Measurements from ENCODE around the gene ALDH2. TPM values are rescaled to one million over a fixed set of nuclear protein-coding genes. Genes with fewer than 3 reads are reported as not detected.

Gene ALDH2
- total RNA-seq, 4 donors from 2014 or later: 148 to 278 (median 209) TPM

- Histone ChIP-seq H3K36me3 (peaks cover 0 to 7% (median 2%) of the 10 kb centered on the region in 4 donors), H3K4me1 (no peaks in the 10 kb centered on the region), H3K27me3 (no peaks in the 10 kb centered on the region), H3K4me3 (no peak overlapping the region), H3K9me3 (no peaks in the 10 kb centered on the region), H3K27ac (replicated peaks in 1 of 4) (no peak overlapping the region)
- intact Hi-C loops (cut with DNase I): no loop called here
- no peak for TF ChIP-seq POLR2AphosphoS5 (IDR thresholded peaks at IDR 0.05)
- no peak for TF ChIP-seq POLR2A (IDR thresholded peaks at IDR 0.05; ENCODE audit: low read depth)
- no peak for TF ChIP-seq EP300 (IDR thresholded peaks at IDR 0.05)
- no peak for TF ChIP-seq CTCF (IDR thresholded peaks at IDR 0.05)
- DNase-seq (ENCODE audit: extremely low spot score): no peak
- 97% methylated on average over 7 of the region's 7 CpGs for WGBS
Measured at GRCh38 chr12:111858778-111859177, 92.0 kb downstream of the ALDH2 start.

- H3K4me3 ChIP-seq: no peak overlapping the region
- 100% methylated on average over 1 of the region's 1 CpG for WGBS
- intact Hi-C loops (cut with DNase I): no loop called here
- H3K36me3 ChIP-seq: peaks cover 28 to 49% (median 46%) of the 10 kb centered on the region in 4 donors
- TF ChIP-seq POLR2A (IDR thresholded peaks at IDR 0.05; ENCODE audit: low read depth) (no peak), CTCF (IDR thresholded peaks at IDR 0.05) (no peak), POLR2AphosphoS5 (IDR thresholded peaks at IDR 0.05) (no peak), EP300 (IDR thresholded peaks at IDR 0.05) (no peak)
- DNase-seq (ENCODE audit: extremely low spot score): no peak
- H3K27me3 ChIP-seq: no peaks in the 10 kb centered on the region
- no peaks in the 10 kb centered on the region for H3K4me1 ChIP-seq
- no peaks in the 10 kb centered on the region for H3K9me3 ChIP-seq
- H3K27ac ChIP-seq (replicated peaks in 1 of 4): no peak overlapping the region
Measured at GRCh38 chr12:111864913-111865312, 98.2 kb downstream of the ALDH2 start.

Small RNA genes within 50 kb of the gene (small RNA-seq; reads per million reads assigned to genes)
- gene MIR6761: 2.2 to 6.0 (median 5.1) reads per million in 3 donors

Other genes starting within 250 kb of the ALDH2 start
- gene ATXN2, start 167.6 kb upstream of the ALDH2 start, total RNA-seq: 10 to 100 TPM; 32.0 to 57.3 (median 52.0) TPM
- gene BRAP, start 81.0 kb upstream of the ALDH2 start, total RNA-seq: 10 to 100 TPM; 17.4 to 23.8 (median 20.7) TPM
- 10 to 100 TPM in 3 of 4 donors, 1 to 10 TPM in 1; 8.8 to 21.6 (median 16.8) TPM for gene ACAD10, start 80.9 kb upstream of the ALDH2 start, total RNA-seq
- 10 to 100 TPM; 30.3 to 43.7 (median 34.1) TPM for gene MAPKAPK5, start 75.3 kb downstream of the ALDH2 start, total RNA-seq
- gene TMEM116, start 246.2 kb downstream of the ALDH2 start, total RNA-seq: 1 to 10 TPM; 3.5 to 8.4 (median 7.5) TPM
- gene ERP29, start 246.5 kb downstream of the ALDH2 start, total RNA-seq: 10 to 100 TPM; 33.5 to 35.3 (median 34.9) TPM